LNCAP (cell line): Measurements from ENCODE around the gene SSPN.

Source experiments
- TF ChIP-seq, protein P1 (sequence below): fragments of 450-650 bp; IDR thresholded peaks from 2 replicates; pipeline ENCODE4 v1.5.1; 2017; ENCODE audit warnings: mild to moderate bottlenecking

SSPN gene

DNA sequence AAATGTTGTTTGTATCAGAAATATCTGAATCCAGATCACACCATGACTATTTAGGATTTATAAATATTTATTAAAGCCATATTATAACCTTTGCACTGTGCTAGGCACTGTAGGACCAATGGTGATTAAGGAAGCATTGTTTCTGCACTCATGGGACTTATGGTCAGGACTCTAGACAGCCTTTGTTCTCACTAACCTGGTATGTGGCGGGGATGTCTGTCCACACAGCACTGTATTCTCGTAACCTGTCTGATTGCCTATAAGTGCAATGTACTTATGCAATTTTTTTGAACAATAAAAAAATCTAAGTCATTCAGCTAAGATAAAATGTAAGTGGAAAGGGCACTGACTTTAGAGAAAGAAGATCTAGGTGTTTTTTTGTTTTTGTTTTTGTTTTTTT lies 6.7 kb upstream of the SSPN start:
- TF ChIP-seq, protein P1, sequence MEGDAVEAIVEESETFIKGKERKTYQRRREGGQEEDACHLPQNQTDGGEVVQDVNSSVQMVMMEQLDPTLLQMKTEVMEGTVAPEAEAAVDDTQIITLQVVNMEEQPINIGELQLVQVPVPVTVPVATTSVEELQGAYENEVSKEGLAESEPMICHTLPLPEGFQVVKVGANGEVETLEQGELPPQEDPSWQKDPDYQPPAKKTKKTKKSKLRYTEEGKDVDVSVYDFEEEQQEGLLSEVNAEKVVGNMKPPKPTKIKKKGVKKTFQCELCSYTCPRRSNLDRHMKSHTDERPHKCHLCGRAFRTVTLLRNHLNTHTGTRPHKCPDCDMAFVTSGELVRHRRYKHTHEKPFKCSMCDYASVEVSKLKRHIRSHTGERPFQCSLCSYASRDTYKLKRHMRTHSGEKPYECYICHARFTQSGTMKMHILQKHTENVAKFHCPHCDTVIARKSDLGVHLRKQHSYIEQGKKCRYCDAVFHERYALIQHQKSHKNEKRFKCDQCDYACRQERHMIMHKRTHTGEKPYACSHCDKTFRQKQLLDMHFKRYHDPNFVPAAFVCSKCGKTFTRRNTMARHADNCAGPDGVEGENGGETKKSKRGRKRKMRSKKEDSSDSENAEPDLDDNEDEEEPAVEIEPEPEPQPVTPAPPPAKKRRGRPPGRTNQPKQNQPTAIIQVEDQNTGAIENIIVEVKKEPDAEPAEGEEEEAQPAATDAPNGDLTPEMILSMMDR = no peak

DNA sequence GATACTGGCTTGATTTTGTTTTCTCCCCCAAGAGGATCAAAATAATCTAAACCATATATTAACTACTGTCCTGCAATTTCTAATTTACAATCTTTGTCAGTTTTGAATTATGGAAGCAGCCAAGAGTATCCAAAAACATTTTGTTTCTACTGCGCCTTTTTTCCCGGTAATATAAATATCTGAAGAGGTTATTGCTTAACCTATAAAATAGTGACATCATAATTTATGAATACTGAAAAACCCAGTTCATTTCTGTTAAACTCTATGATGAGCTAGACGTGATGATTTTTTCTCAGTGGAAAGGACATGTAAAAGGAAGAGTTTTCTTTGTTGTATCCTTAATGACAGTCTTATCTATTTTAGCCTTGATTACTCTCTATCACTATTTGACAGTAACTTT lies 3.2 kb upstream of the SSPN start:
- TF ChIP-seq, protein P1 = no peak

DNA sequence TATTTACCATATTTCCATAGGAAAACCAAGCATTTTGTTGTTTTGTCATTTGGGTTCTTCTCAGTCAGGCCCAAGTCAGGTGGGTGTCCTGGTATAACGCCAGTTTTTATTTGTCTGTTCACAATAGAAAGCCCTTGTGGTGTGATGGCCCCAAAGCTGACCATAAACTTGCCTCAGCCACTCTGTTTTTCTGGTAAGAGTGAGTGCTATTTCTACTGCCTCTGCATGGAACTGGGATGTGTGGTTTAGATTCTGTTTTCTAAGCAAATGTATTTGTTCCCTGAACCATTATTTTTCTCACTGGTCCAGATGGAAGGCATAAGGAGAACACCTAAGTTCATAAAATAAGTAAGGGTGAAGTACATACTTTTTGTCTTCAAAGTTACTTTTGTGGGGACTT lies 1.8 kb upstream of the SSPN start:
- TF ChIP-seq, protein P1 = no peak

DNA sequence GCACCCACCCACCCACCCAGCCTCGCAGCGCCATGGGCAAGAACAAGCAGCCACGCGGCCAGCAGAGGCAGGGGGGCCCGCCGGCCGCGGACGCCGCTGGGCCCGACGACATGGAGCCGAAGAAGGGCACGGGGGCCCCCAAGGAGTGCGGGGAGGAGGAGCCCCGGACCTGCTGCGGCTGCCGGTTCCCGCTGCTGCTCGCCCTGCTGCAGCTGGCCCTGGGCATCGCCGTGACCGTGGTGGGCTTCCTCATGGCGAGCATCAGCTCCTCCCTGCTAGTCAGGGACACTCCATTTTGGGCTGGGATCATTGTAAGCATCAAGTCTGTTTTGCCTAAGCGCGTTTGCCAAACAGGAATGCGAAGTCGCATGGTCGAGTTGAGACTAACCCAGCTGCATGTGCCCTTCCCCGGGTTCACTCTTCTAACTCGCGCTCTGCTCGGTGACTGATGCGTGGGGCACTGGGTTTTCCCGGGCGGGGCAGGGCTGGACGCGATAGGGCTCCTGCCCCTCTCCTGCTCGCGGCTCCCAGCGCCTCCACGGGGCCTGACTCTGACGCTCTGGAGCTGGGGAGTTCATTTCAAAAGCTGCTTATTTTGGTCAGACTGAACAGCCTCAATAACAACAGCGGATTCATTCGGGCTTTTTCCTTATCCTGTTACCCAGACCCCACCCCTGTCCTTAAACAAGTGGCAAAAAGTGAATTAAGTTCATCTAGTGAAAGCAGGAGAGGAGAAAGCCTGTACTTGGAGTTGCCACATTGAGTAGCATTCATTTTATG lies 458 bp downstream of the SSPN start:
- TF ChIP-seq, protein P1 = no peak

DNA sequence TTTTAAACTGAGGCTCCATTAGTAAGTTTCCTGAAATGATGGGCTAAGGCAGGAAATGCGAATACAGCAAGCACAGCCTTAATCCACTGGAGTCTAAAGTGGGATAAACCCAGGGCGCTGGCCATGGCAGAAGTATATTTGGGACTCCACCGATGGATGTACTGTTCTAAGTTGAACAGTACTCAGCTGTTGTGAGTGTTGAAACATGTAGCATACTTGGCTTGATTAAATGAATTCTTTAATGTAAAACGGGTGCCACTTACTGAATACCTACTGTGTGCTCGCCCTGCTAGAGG lies 996 bp downstream of the SSPN start:
- TF ChIP-seq, protein P1 = no peak

DNA sequence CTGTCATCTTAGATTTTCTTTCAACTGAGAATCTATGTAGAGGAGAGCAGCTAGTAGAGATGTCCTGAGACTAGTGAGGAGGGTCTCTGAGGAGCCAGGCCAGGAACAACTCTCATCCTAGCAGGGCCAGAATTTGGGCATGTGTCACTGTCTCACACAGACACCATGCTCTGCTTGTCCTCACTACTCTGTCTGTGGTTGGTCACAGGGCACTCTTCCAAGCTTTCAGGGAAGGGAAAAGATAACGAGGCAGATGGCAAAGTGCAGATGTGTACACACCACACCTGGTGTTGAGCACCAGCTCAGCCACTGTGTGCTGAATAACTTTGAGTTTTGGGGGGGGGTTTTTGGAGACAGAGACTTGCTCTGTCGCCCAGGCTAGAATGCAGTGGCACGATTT lies 2.5 kb downstream of the SSPN start:
- TF ChIP-seq, protein P1 = no peak

DNA sequence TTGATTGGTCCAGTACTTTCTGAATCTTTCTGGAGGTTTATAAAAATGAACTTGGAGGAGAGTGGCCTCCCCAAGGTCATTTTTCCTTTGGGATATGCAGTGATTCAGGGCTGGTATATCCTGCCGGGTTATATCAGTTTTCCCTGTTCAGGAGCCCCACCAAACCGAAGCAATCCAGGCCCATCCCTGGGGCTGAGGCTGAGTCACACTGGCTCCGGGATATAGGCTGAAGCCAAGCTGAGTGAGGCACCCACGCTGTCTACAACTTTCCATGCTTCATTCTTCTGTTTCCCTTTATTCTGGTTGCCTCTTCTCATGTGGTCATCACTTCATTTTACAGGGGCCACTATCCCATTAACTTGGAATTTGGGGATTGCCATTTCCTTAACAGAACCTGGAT lies 3.4 kb downstream of the SSPN start:
- TF ChIP-seq, protein P1 = no peak
